HEK293 (cell line): Measurements from ENCODE around the gene FHL2.

ENCODE experiments used
- BCL11A ChIP-seq: fragments of 450-650 bp; formaldehyde crosslinking; IDR thresholded peaks from 2 replicates; pipeline ENCODE4 v1.5.1; 2016; ENCODE audit warnings: low read depth, missing biosample characterization, missing genetic modification characterization
- CTCF ChIP-seq: fragments of 450-650 bp; formaldehyde crosslinking; IDR thresholded peaks from 2 replicates; pipeline ENCODE4 v1.5.1; 2016; ENCODE audit warnings: missing biosample characterization, missing genetic modification characterization
- HIC1 ChIP-seq: fragments of 450-650 bp; formaldehyde crosslinking; IDR thresholded peaks from 2 replicates; pipeline ENCODE4 v1.5.1; 2016; ENCODE audit warnings: missing biosample characterization, missing genetic modification characterization
- PBX3 ChIP-seq: sonication (generic); formaldehyde crosslinking; IDR thresholded peaks from 2 replicates; pipeline ENCODE4 v1.8.1; 2022; ENCODE audit warnings: mild to moderate bottlenecking, moderate library complexity, missing genetic modification reagents
- SALL2 ChIP-seq: fragments of 450-650 bp; formaldehyde crosslinking; IDR thresholded peaks from 2 replicates; pipeline ENCODE4 v1.5.0; 2017; ENCODE audit warnings: missing biosample characterization, mild to moderate bottlenecking, missing genetic modification characterization, borderline replicate concordance
- SP7 ChIP-seq: fragments of 450-650 bp; formaldehyde crosslinking; IDR thresholded peaks from 2 replicates; pipeline ENCODE4 v1.5.1; 2016; ENCODE audit warnings: missing biosample characterization, missing genetic modification characterization
- ZFP3 ChIP-seq: fragments of 450-650 bp; formaldehyde crosslinking; IDR thresholded peaks from 2 replicates; pipeline ENCODE4 v1.5.1; 2016; ENCODE audit warnings: low read depth, missing biosample characterization, missing genetic modification characterization
- ZNF10 ChIP-seq: fragments of 450-650 bp; formaldehyde crosslinking; IDR thresholded peaks from 2 replicates; pipeline ENCODE4 v1.5.1; 2017; ENCODE audit warnings: missing biosample characterization, missing genetic modification characterization
- ZNF114 ChIP-seq: fragments of 450-650 bp; formaldehyde crosslinking; IDR thresholded peaks from 2 replicates; pipeline ENCODE4 v1.5.0; 2017; ENCODE audit warnings: missing biosample characterization, missing genetic modification characterization
- ZNF148 ChIP-seq: fragments of 450-650 bp; formaldehyde crosslinking; IDR thresholded peaks from 2 replicates; pipeline ENCODE4 v1.5.0; 2017; ENCODE audit warnings: missing biosample characterization, missing genetic modification characterization, borderline replicate concordance
- ZNF274 ChIP-seq, 2 experiments: fragments of 200-500 bp in 1 of 2; fragments of 450-650 bp in 1 of 2; sonication (Bioruptor generic) in 1 of 2; formaldehyde crosslinking in 1 of 2; IDR thresholded peaks; 2 replicates each; pipeline versions ENCODE4 v1.5.1 to v1.6.1; 2014 to 2016; ENCODE audit warnings: borderline replicate concordance in 1 of 2, inconsistent platforms in 1 of 2, low read length in 1 of 2, missing biosample characterization in 1 of 2, missing genetic modification characterization in 1 of 2

GRCh38 chr2:105324732-105325131 lies 74.1 kb downstream of the FHL2 start:
- TF ChIP-seq SP7 (no peak), ZNF274 (IDR thresholded peaks at IDR 0.05; ENCODE audit: low read length) (no peak), ZNF274 (tag by site-specific recombination; IDR thresholded peaks at IDR 0.05; ENCODE audit: borderline replicate concordance) (no peak), PBX3 (no peak), ZFP3 (tag by site-specific recombination) (no peak), ZNF148 (tag by site-specific recombination) (no peak), BCL11A (tag by site-specific recombination) (no peak), CTCF (tag by site-specific recombination) (no peak), ZNF114 (tag by site-specific recombination) (no peak), HIC1 (no peak), SALL2 (tag by site-specific recombination) (no peak), ZNF10 (tag by site-specific recombination) (no peak)
